ENCODE results near the gene FZD4. TPM values are rescaled to one million over a fixed set of nuclear protein-coding genes. Genes with fewer than 3 reads are reported as not detected.
"Not testable (repeated sequence)": the region's sequence is repeated elsewhere in the genome, so short reads cannot be mapped to it uniquely, and the experiment has no call there.

Gene FZD4
- total RNA-seq, 1 donor from 2014 or later = 47.1 TPM

DNA sequence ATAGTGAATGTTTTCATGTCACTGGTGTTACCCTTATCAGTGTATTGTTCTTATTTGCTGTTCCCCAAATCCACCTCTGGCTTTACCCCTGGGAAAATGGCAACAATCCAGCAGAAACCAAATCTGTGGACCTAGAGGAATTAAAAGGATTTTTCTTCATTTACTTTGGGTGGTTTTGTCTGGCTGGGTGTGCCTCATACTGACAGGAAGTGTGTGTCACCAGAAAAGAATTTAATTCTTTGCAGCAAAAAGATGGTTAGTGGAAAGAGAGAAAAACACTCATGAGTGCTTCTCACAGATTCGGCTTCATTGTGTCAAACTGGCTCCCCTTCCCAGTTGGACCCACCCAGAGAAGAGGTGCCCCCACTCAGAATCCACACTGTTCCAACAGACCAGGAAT lies 38.9 kb downstream of the FZD4 start:
- Histone ChIP-seq H3K4me1 (peaks cover 30% of the 10 kb centered on the region), H3K27ac (peak overlapping the region; percentile 49), H3K27me3 (no peaks in the 10 kb centered on the region), H3K4me3 (no peak overlapping the region), H3K9me3 (no peaks in the 10 kb centered on the region), H3K36me3 (no peaks in the 10 kb centered on the region)
- DNase-seq (ENCODE audit: extremely low spot score in 2 of 2) = no peak
- TF ChIP-seq, protein P1, sequence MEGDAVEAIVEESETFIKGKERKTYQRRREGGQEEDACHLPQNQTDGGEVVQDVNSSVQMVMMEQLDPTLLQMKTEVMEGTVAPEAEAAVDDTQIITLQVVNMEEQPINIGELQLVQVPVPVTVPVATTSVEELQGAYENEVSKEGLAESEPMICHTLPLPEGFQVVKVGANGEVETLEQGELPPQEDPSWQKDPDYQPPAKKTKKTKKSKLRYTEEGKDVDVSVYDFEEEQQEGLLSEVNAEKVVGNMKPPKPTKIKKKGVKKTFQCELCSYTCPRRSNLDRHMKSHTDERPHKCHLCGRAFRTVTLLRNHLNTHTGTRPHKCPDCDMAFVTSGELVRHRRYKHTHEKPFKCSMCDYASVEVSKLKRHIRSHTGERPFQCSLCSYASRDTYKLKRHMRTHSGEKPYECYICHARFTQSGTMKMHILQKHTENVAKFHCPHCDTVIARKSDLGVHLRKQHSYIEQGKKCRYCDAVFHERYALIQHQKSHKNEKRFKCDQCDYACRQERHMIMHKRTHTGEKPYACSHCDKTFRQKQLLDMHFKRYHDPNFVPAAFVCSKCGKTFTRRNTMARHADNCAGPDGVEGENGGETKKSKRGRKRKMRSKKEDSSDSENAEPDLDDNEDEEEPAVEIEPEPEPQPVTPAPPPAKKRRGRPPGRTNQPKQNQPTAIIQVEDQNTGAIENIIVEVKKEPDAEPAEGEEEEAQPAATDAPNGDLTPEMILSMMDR (IDR thresholded peaks at IDR 0.05) = no peak
- TF ChIP-seq POLR2AphosphoS5 (IDR thresholded peaks at IDR 0.05; ENCODE audit: insufficient read depth in 1 of 2, low read depth in 1 of 2) (peak in 1 of 2 donors; percentile 42), POLR2A (IDR thresholded peaks at IDR 0.05) (no peak)
- intact Hi-C loops (cut with DNase I) = loop anchor here (5.0 kb wide), 1 partner anchor 44 kb away; no protein-coding TSS in a partner anchor

DNA sequence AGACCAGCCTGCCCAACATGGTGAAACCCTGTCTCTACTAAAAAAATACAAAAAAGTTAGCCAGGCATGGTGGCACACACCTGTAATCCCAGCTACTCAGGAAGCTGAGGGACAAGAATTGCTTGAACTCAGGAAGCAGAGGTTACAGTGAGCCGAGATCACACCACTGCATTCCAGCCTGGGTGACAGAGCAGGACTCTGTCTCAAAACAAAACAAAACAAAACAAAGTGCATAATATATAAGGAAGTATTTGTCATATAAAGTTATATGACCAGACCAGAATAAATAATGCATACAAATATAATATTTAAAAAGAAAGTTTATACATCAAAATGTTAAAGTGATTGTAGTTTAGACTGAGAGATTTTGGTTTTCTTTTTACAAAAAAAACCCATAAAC lies 39.3 kb downstream of the FZD4 start:
- not testable (repeated sequence) for H3K27me3 ChIP-seq
- intact Hi-C loops (cut with DNase I) = loop anchor here (5.0 kb wide), 1 partner anchor 44 kb away; no protein-coding TSS in a partner anchor

DNA sequence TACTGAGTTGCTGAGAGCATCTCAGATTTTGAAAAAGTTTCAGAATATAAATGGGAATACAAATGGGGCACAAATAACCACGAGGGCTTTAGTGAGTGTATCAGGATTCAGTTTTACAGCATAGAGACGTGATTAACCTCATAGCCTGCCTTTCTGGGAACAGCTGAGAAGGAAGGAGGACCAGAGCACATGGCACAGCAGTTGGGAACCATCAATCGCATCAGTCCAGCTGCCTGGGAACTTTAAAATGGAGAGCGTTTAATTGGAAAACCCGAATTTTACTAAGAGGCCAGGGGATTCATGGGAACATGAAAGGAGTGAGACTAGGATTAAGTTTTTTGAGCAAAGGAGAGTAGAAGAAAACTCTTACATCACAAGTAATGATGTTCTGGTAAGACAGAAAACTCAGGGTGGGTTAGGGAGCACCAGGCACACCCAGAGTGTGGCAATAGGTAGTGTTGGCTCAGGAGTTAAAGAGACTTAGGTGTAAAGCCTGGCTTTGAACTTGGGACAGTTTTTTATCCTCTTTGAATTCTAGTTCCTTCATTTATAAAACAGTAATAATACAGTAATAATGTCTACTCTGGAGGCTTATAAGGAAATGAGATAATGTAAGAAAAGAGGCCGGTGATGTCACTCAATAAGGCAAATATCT lies 40.2 kb downstream of the FZD4 start:
- DNase-seq (ENCODE audit: extremely low spot score in 2 of 2) = no peak
- Histone ChIP-seq H3K36me3 (no peaks in the 10 kb centered on the region), H3K27ac (peak overlapping the region; percentile 22), H3K9me3 (no peaks in the 10 kb centered on the region), H3K4me1 (peaks cover 30% of the 10 kb centered on the region), H3K4me3 (no peak overlapping the region), H3K27me3 (no peaks in the 10 kb centered on the region)
- intact Hi-C loops (cut with DNase I) = loop anchor here (5.0 kb wide), 1 partner anchor 43 kb away; no protein-coding TSS in a partner anchor
- TF ChIP-seq, protein P1 (IDR thresholded peaks at IDR 0.05) = no peak
- TF ChIP-seq POLR2A (IDR thresholded peaks at IDR 0.05) (no peak), POLR2AphosphoS5 (IDR thresholded peaks at IDR 0.05; ENCODE audit: insufficient read depth in 1 of 2, low read depth in 1 of 2) (no peak)

More for the DNA sequence above, 39.3 kb downstream of the FZD4 start:
- H3K9me3 ChIP-seq; H3K36me3 ChIP-seq; DNase-seq (ENCODE audit: extremely low spot score in 2 of 2); H3K4me3 ChIP-seq: not testable (repeated sequence)
- peaks cover 30% of the 10 kb centered on the region for H3K4me1 ChIP-seq
- H3K27ac ChIP-seq = peak overlapping the region; percentile 49

DNA sequence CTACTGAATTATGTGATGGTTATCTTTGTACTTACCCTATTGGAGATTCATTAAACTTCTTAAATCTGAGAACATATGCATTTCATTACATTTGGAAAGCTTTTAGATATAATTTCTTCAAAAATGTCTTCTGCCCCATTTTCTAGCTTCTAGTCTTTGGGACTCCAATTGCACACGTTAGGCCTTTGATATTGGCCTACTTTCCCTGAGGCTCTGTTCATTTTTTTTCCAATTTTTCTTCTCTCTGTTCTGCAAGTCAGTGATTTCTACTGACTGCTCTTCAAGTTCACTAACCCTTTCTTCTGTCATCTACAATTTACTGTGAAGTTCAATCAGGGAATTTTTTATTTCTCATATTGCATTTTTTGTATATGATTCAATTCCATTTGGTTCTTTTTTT lies 43.0 kb downstream of the FZD4 start:
- H3K9me3 ChIP-seq = no peaks in the 10 kb centered on the region
- H3K27me3 ChIP-seq = no peaks in the 10 kb centered on the region
- intact Hi-C loops (cut with DNase I) = no loop called here
- H3K27ac ChIP-seq = no peak overlapping the region
- DNase-seq (ENCODE audit: extremely low spot score in 2 of 2) = no peak
- TF ChIP-seq, protein P1 (IDR thresholded peaks at IDR 0.05) = no peak
- TF ChIP-seq POLR2A (IDR thresholded peaks at IDR 0.05) (no peak), POLR2AphosphoS5 (IDR thresholded peaks at IDR 0.05; ENCODE audit: insufficient read depth in 1 of 2, low read depth in 1 of 2) (no peak)
- no peak overlapping the region for H3K4me3 ChIP-seq
- H3K4me1 ChIP-seq = peaks cover 16% of the 10 kb centered on the region
- H3K36me3 ChIP-seq = no peaks in the 10 kb centered on the region

DNA sequence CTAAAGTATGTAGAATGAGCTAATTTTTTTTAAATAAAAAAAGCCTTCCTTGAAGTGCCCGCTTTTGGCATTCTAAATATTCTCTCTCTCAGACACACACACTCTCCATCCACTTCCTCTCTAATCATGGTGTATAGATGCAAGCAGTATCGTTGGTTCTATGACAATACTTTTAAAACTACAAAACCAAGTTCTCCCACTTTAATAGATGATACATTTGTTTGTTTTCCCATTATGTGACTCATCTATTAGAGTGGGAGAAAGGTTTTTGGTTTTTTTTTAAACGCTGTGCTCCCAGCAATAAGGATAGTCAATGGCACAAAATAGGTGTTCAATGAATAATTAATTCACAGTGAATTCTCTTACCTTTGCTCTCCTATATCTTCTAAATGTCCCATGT lies 44.6 kb downstream of the FZD4 start:
- Histone ChIP-seq H3K4me3 (no peak overlapping the region), H3K9me3 (no peaks in the 10 kb centered on the region), H3K27me3 (no peaks in the 10 kb centered on the region), H3K4me1 (no peaks in the 10 kb centered on the region), H3K36me3 (no peaks in the 10 kb centered on the region), H3K27ac (no peak overlapping the region)
- DNase-seq (ENCODE audit: extremely low spot score in 2 of 2) = no peak
- TF ChIP-seq, protein P1 (IDR thresholded peaks at IDR 0.05) = no peak
- TF ChIP-seq POLR2A (IDR thresholded peaks at IDR 0.05) = no peak
- no peak for TF ChIP-seq POLR2AphosphoS5 (IDR thresholded peaks at IDR 0.05; ENCODE audit: insufficient read depth in 1 of 2, low read depth in 1 of 2)
- intact Hi-C loops (cut with DNase I) = no loop called here
